ENCODE data around the gene DGKG. TPM values are rescaled to one million over a fixed set of nuclear protein-coding genes. Genes with fewer than 3 reads are reported as not detected.

Gene DGKG
- polyA plus RNA-seq, 1 donor (not counting 4 experiments of a cell fraction or from before 2014, with no cell fraction given): 0.22 TPM

DNA sequence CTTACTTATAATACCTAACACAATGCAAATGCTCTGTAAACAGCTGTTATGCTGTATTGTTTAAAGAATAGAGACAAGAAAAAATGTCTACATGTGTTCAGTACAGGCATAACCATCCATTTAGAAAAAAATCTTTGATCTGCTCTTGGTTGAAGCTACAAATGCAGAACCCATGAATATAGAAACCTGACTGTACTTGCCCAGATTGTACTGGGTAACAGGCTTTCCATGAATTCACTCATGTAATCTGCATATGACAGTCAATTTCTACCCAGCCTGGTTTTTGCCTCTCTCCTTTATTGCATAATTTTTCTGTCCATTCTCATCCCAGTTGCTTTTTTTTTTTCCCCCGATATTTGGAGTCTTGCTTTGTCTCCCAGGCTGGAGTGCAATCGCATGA is 190.5 kb downstream of the DGKG start:
- no peaks in the 10 kb centered on the region for H3K9me1 ChIP-seq (ENCODE audit: control insufficient read depth, extremely low read depth, insufficient read depth, low read length)
- H3K79me2 ChIP-seq (ENCODE audit: control insufficient read depth, insufficient read depth, low read length): no peaks in the 10 kb centered on the region
- no peak overlapping the region for H2AFZ ChIP-seq (ENCODE audit: control insufficient read depth, low read length)
- no peaks in the 10 kb centered on the region for H4K20me1 ChIP-seq (ENCODE audit: control insufficient read depth, extremely low read depth, insufficient read depth, low read length)
- no peaks in the 10 kb centered on the region for H3K4me1 ChIP-seq (ENCODE audit: control insufficient read depth, extremely low read depth, insufficient read depth, low read length)
- dilution Hi-C loops (cut with MboI; ENCODE audit: extremely low pct_ligation_motif_present, low sequenced_read_pairs): no loop called here
- no peak overlapping the region for H3K4me3 ChIP-seq (ENCODE audit: control insufficient read depth in 2 of 3, extremely low read depth in 1 of 3, insufficient read depth in 2 of 3, low read depth in 1 of 3, low read length in 3 of 3)
- peaks cover 8% of the 10 kb centered on the region for H3K27me3 ChIP-seq (ENCODE audit: control insufficient read depth, extremely low read depth, insufficient read depth, low read length)
- no peak overlapping the region for H3K27ac ChIP-seq (ENCODE audit: control insufficient read depth, insufficient read depth, low read length)
- DNase-seq (ENCODE audit: low read depth, low spot score) (no peak), FAIRE-seq (no peak)
- H3K9me3 ChIP-seq (ENCODE audit: control insufficient read depth, low read depth, low read length): no peaks in the 10 kb centered on the region
- no peak for TF ChIP-seq EZH2 (IDR thresholded peaks at IDR 0.05; ENCODE audit: low read length)
- TF ChIP-seq, protein P1, sequence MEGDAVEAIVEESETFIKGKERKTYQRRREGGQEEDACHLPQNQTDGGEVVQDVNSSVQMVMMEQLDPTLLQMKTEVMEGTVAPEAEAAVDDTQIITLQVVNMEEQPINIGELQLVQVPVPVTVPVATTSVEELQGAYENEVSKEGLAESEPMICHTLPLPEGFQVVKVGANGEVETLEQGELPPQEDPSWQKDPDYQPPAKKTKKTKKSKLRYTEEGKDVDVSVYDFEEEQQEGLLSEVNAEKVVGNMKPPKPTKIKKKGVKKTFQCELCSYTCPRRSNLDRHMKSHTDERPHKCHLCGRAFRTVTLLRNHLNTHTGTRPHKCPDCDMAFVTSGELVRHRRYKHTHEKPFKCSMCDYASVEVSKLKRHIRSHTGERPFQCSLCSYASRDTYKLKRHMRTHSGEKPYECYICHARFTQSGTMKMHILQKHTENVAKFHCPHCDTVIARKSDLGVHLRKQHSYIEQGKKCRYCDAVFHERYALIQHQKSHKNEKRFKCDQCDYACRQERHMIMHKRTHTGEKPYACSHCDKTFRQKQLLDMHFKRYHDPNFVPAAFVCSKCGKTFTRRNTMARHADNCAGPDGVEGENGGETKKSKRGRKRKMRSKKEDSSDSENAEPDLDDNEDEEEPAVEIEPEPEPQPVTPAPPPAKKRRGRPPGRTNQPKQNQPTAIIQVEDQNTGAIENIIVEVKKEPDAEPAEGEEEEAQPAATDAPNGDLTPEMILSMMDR (optimal IDR thresholded peaks at IDR 0.05 in 1 of 3, IDR thresholded peaks at IDR 0.05 in 1 of 3, conservative IDR thresholded peaks at IDR 0.05 in 1 of 3; ENCODE audit: extremely low read depth in 1 of 3, insufficient read depth in 2 of 3, low read length in 3 of 3): no peak
- no peak overlapping the region for H3K9ac ChIP-seq (ENCODE audit: control insufficient read depth, extremely low read depth, insufficient read depth, low read length)
- H3K4me2 ChIP-seq (ENCODE audit: control insufficient read depth, extremely low read depth, insufficient read depth, low read depth, low read length): no peak overlapping the region
- H3K36me3 ChIP-seq (ENCODE audit: control insufficient read depth in 2 of 2, extremely low read depth in 1 of 2, insufficient read depth in 2 of 2, low read length in 2 of 2): no peaks in the 10 kb centered on the region

DNA sequence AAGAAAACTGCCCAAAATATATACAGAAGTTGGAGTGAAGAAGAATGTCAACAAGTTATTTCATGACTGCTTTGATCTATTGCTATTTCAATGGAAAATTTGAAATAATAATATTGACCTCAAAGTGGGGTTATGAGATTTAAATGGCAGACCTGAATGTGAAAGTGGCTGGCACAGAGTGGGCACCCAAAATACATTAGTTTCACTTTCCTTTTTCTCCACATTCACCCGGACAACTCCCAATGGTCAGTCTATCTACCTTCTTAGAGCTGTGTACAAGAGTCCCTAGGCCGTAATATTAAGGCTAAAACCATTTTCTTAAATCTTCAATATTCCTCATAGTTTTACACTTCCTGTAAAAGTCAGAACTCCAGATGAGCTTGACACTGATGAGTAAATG is 191.5 kb downstream of the DGKG start:
- Histone ChIP-seq H4K20me1 (ENCODE audit: control insufficient read depth, extremely low read depth, insufficient read depth, low read length) (no peaks in the 10 kb centered on the region), H3K27ac (ENCODE audit: control insufficient read depth, insufficient read depth, low read length) (no peak overlapping the region), H3K9me3 (ENCODE audit: control insufficient read depth, low read depth, low read length) (no peaks in the 10 kb centered on the region), H2AFZ (ENCODE audit: control insufficient read depth, low read length) (peak overlapping the region; percentile 4), H3K4me2 (ENCODE audit: control insufficient read depth, extremely low read depth, insufficient read depth, low read depth, low read length) (peak overlapping the region; percentile 6), H3K27me3 (ENCODE audit: control insufficient read depth, extremely low read depth, insufficient read depth, low read length) (peaks cover 8% of the 10 kb centered on the region), H3K36me3 (ENCODE audit: control insufficient read depth in 2 of 2, extremely low read depth in 1 of 2, insufficient read depth in 2 of 2, low read length in 2 of 2) (no peaks in the 10 kb centered on the region), H3K79me2 (ENCODE audit: control insufficient read depth, insufficient read depth, low read length) (no peaks in the 10 kb centered on the region), H3K9me1 (ENCODE audit: control insufficient read depth, extremely low read depth, insufficient read depth, low read length) (no peaks in the 10 kb centered on the region), H3K9ac (ENCODE audit: control insufficient read depth, extremely low read depth, insufficient read depth, low read length) (no peak overlapping the region), H3K4me3 (ENCODE audit: control insufficient read depth in 2 of 3, extremely low read depth in 1 of 3, insufficient read depth in 2 of 3, low read depth in 1 of 3, low read length in 3 of 3) (no peak overlapping the region), H3K4me1 (ENCODE audit: control insufficient read depth, extremely low read depth, insufficient read depth, low read length) (no peaks in the 10 kb centered on the region)
- dilution Hi-C loops (cut with MboI; ENCODE audit: extremely low pct_ligation_motif_present, low sequenced_read_pairs): no loop called here
- DNase-seq (ENCODE audit: low read depth, low spot score) (no peak), FAIRE-seq (no peak)
- TF ChIP-seq, protein P1 (optimal IDR thresholded peaks at IDR 0.05 in 1 of 3, IDR thresholded peaks at IDR 0.05 in 1 of 3, conservative IDR thresholded peaks at IDR 0.05 in 1 of 3; ENCODE audit: extremely low read depth in 1 of 3, insufficient read depth in 2 of 3, low read length in 3 of 3): no peak
- no peak for TF ChIP-seq EZH2 (IDR thresholded peaks at IDR 0.05; ENCODE audit: low read length)

Measured in keratinocyte (primary cell).